ENCODE data around the gene DLK2. TPM values are rescaled to one million over a fixed set of nuclear protein-coding genes. Genes with fewer than 3 reads are reported as not detected.

Gene DLK2
- total RNA-seq: 0.44 and 0.57 TPM in 2 replicates

GRCh38 chr6:43455531-43456428 lies at the start of gene DLK2:
DLK2 (minus strand) TSS chr6:43455548; CDS start chr6:43454825, 723 bp downstream.

GRCh38 chr6:43477235-43478007 lies 22.1 kb upstream of the DLK2 start, which contains the start of gene TJAP1:
TJAP1 (plus strand) TSS chr6:43477570; CDS start chr6:43499002, 21,432 bp downstream.

GRCh38 chr6:43427406-43428111 lies 27.8 kb downstream of the DLK2 start, which contains the start of gene ABCC10:
ABCC10 (plus strand) TSS chr6:43427541; CDS start chr6:43427979, 438 bp downstream.

Small RNA genes lying within 50 kb of the gene (small RNA-seq; reads per million reads assigned to genes)
- gene MIR6780B (ENCODE audit: low replicate concordance): not detected
- not detected for gene RNU6-1113P (ENCODE audit: low replicate concordance)

Other genes with a start within 250 kb of the DLK2 start
- 33.1 and 43.1 TPM in 2 replicates for gene DNPH1, start 226.1 kb downstream of the DLK2 start, total RNA-seq
- not detected in 2 replicates for gene TTBK1, start 212.1 kb downstream of the DLK2 start, total RNA-seq
- not detected in 2 replicates for gene SLC22A7, start 157.3 kb downstream of the DLK2 start, total RNA-seq
- not detected in 2 replicates for gene CRIP3, start 146.7 kb downstream of the DLK2 start, total RNA-seq
- 9.2 and 15.3 TPM in 2 replicates for gene ZNF318, start 85.9 kb downstream of the DLK2 start, total RNA-seq
- 34.5 and 43.3 TPM in 2 replicates for gene ABCC10, start 28.0 kb downstream of the DLK2 start, total RNA-seq
- 19.2 and 19.3 TPM in 2 replicates for gene TJAP1, start 22.0 kb upstream of the DLK2 start, total RNA-seq
- 0.57 and 0.66 TPM in 2 replicates for gene LRRC73, start 54.8 kb upstream of the DLK2 start, total RNA-seq
- 110 and 115 TPM in 2 replicates for gene YIPF3, start 61.4 kb upstream of the DLK2 start, total RNA-seq
- 30.9 and 36.4 TPM in 2 replicates for gene POLR1C, start 61.5 kb upstream of the DLK2 start, total RNA-seq
- 46.8 and 55.6 TPM in 2 replicates for gene XPO5, start 120.5 kb upstream of the DLK2 start, total RNA-seq
- gene POLH, start 120.6 kb upstream of the DLK2 start, total RNA-seq: 10.7 and 27.8 TPM in 2 replicates
- 70.0 and 173 TPM in 2 replicates for gene GTPBP2, start 173.7 kb upstream of the DLK2 start, total RNA-seq
- gene MAD2L1BP, start 180.3 kb upstream of the DLK2 start, total RNA-seq: 24.3 and 32.4 TPM in 2 replicates
- 0.43 and 0.66 TPM in 2 replicates for gene RSPH9, start 189.5 kb upstream of the DLK2 start, total RNA-seq
- 44.2 and 54.3 TPM in 2 replicates for gene MRPS18A, start 232.2 kb upstream of the DLK2 start, total RNA-seq